IPS-20b (cell line): ENCODE results near the gene ANGPTL8.
A peak's percentile ranks its signal among the peaks of the same experiment; 100 is the strongest.

ENCODE experiments used
- H3K27ac ChIP-seq: one replicate; pipeline ENCODE4 v1.5.1; 2013; ENCODE audit warnings: low read length
- H3K27me3 ChIP-seq: 2 replicates; pipeline ENCODE4 v1.6.1; 2013; ENCODE audit warnings: mild to moderate bottlenecking, low read length, inconsistent platforms; ENCODE audit not compliant: insufficient read depth
- H3K36me3 ChIP-seq: 2 replicates; pipeline ENCODE4 v1.6.1; 2013; ENCODE audit warnings: low read depth, mild to moderate bottlenecking, inconsistent platforms, low read length, moderate library complexity; ENCODE audit not compliant: insufficient read depth
- H3K4me1 ChIP-seq: 2 replicates; pipeline ENCODE4 v1.6.1; 2013; ENCODE audit warnings: mild to moderate bottlenecking, control low read depth, inconsistent platforms, low read length, moderate library complexity; ENCODE audit not compliant: insufficient read depth
- H3K4me3 ChIP-seq: 2 replicates; pipeline ENCODE4 v1.5.1; 2013; ENCODE audit warnings: mild to moderate bottlenecking, low read length, inconsistent platforms
- H3K9ac ChIP-seq: 2 replicates; pipeline ENCODE4 v1.6.1; 2013; ENCODE audit warnings: low read depth, mild to moderate bottlenecking, inconsistent platforms, low read length, moderate library complexity
- H3K9me3 ChIP-seq: 2 replicates; pipeline ENCODE4 v1.6.1; 2013; ENCODE audit warnings: mild to moderate bottlenecking, low read depth, low read length, inconsistent platforms; ENCODE audit not compliant: insufficient read depth

Gene ANGPTL8

DNA sequence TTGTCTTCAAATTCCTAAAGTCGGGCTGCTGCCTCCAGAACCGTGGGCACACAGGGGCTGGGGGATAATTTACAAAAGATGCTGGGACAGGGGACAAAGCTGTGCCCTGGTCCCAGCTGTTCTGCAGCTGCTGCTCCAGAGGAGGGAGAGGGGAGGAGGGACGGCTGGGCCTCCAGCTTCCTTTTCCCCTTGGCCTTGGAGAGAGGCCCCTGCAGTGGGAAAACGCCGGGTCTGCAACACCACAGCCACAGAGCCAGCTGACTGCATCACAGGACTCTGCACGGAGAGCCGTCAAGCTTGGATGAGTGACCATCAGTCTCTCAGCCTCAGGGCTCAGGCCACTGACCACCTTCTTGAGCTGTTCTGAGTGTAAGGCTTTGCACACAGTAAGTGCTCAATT is 16.8 kb downstream of the ANGPTL8 start:
- Histone ChIP-seq H3K9me3 (no peaks in the 10 kb centered on the region), H3K36me3 (peaks cover 14% of the 10 kb centered on the region), H3K9ac (no peak overlapping the region), H3K4me1 (no peaks in the 10 kb centered on the region), H3K27me3 (no peaks in the 10 kb centered on the region), H3K27ac (no peak overlapping the region), H3K4me3 (no peak overlapping the region)

DNA sequence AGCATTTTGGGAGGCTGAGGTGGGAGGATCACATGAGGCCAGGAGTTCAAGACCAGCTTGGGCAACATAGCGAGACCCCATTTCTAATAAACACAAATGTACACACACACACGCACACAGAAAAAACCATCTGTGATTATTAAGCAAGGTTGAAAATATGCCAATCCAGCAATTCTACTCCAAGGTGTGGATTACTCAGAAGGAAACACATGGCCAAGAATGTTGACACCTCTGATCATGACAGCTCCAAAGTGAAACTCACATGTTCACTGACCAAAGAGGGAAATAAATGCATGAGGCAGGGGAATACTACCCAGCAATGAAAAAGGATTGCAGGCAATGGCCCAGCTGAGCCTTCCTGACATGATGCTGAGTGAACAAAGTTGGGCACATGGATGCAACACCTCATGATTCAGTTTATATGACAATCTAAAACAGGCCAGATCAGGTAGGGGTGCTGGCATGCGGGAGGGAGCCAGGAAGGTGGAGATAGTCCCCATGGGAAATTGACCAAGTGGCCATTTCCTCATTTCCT is 18.5 kb downstream of the ANGPTL8 start:
- Histone ChIP-seq H3K4me3 (no peak overlapping the region), H3K9me3 (no peaks in the 10 kb centered on the region), H3K27ac (no peak overlapping the region), H3K4me1 (no peaks in the 10 kb centered on the region), H3K36me3 (no peaks in the 10 kb centered on the region), H3K9ac (no peak overlapping the region), H3K27me3 (no peaks in the 10 kb centered on the region)

DNA sequence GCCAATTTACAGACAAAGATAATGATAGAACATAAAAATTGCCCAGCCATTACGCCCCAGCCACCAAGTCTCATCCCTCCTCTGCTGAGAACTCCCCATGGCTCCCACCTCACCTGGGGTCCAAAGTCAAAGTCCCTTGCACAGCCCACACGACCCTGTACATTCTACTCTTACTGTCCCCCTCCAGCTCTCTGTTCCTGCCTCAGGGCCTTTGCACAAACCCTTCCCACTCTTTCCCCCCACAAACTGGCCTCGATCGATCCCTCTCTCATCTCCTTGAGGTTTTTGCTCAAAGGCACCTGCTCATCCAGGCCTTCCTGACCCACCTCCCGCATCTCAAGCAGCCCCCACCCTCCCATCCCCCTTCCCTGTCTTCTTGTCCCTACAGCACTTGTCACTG is 21.6 kb downstream of the ANGPTL8 start:
- Histone ChIP-seq H3K27me3 (no peaks in the 10 kb centered on the region), H3K27ac (no peak overlapping the region), H3K4me1 (no peaks in the 10 kb centered on the region), H3K36me3 (no peaks in the 10 kb centered on the region), H3K9me3 (no peaks in the 10 kb centered on the region), H3K9ac (no peak overlapping the region), H3K4me3 (peak overlapping the region; percentile 84; the same call in 1 of the 2 replicates)

DNA sequence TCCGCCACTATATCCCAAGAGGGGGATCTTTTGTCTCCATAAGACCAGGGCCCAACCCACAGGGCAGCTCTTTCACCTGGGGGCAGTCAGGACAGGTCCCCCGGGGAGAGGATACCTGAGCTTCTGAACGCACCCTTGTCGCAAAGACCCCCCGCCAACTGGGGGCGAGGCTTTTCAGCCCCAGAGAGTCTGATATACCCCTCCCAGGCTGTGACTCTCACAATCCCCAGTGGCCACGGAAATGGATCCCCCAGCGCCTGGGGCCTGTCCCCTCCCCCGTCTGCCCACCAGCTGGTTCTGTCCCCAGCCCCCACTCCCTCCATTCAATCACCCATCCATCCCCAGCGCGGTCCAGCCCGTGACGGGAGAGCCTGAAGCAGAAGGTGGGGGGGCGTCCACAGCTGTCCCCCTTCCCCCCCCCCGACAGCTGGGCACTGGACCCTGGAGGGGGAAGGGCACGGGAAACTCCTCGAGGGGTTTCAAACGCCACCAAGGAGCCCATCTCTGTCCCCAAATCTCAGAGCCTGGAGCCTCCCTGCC is 22.1 kb downstream of the ANGPTL8 start:
- H3K4me3 ChIP-seq = peak overlapping the region; percentile 84
- H3K36me3 ChIP-seq = no peaks in the 10 kb centered on the region
- peak overlapping the region; percentile 77 for H3K9ac ChIP-seq
- H3K27me3 ChIP-seq = no peaks in the 10 kb centered on the region
- H3K9me3 ChIP-seq = no peaks in the 10 kb centered on the region
- no peak overlapping the region for H3K27ac ChIP-seq
- H3K4me1 ChIP-seq = no peaks in the 10 kb centered on the region

DNA sequence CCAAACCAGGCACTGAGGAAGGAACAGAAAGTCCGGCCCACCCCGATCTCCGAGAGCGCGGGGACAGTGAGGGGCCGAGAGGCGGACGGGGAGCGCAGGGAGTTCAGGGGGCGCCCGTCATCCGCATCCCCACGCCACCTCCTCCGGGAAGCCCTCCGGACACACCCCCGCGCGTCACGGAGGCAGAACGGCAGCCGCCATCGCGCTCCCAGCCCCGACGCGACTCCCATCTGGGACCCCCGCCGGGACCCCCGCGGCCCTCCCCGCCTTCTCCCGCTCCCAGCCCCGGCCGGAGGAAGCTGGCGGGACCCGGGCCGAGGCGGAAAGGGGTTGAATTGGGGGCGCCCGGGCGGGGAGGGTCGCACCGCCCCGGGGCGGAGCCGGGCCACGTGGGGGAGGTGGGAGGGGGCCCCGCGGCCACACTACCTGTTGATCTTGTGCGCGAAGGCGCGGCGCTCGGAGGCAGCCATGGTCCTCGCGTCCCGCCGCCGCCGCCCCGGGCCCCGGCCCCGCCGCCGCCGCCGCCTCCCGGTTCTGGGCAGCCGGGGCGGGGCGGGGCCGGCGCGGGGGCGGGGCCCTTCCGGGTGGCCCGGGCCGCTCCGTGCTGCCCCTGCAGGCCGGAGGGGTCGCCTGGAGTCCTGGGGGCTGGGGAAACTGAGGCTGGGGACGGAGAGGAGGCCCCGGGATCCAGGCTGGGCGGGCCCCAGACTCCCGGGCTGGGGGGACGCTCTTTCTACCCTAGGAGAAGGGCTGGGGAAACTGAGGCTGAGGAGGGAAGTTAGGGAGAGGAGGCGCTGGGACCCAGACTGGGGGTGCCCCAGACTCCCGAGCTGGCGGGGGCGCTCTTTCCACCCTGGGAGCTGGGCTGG is 22.8 kb downstream of the ANGPTL8 start, which contains the start of gene DOCK6:
Gene DOCK6, minus strand, starts transcription at position 554 of the 869 bp plus-strand sequence. Its CDS starts 84 bp downstream, at position 470.
- H3K9me3 ChIP-seq = no peaks in the 10 kb centered on the region
- H3K27ac ChIP-seq = no peak within 1 kb of the TSS
- H3K9ac ChIP-seq = peak within 1 kb of the TSS; percentile 77
- peak within 1 kb of the TSS; percentile 84 for H3K4me3 ChIP-seq
- no peaks in the 10 kb centered on the region for H3K27me3 ChIP-seq
- H3K4me1 ChIP-seq = no peaks in the 10 kb centered on the region
- H3K36me3 ChIP-seq = no peaks in the 10 kb centered on the region

DNA sequence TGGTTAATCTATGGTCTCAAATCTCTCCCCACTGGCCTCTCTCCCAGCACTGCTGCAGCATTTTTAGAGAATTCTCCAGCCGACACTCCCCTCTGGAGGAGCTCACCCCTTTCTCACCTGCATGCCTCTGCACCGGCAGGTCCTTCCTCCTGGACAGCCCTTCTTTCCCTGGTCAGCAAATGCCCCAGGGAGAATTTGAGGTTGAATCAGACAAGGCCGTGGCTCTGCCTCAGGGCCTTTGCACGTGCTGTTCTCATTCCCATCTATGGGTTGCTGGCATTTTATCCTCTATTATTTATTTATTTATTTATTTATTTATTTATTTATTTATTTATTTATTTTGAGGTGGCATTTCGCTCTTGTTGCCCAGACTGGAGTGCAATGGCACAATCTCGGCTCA is 24.3 kb downstream of the ANGPTL8 start:
- Histone ChIP-seq H3K9ac (no peak overlapping the region), H3K27me3 (no peaks in the 10 kb centered on the region), H3K4me1 (no peaks in the 10 kb centered on the region)

DNA sequence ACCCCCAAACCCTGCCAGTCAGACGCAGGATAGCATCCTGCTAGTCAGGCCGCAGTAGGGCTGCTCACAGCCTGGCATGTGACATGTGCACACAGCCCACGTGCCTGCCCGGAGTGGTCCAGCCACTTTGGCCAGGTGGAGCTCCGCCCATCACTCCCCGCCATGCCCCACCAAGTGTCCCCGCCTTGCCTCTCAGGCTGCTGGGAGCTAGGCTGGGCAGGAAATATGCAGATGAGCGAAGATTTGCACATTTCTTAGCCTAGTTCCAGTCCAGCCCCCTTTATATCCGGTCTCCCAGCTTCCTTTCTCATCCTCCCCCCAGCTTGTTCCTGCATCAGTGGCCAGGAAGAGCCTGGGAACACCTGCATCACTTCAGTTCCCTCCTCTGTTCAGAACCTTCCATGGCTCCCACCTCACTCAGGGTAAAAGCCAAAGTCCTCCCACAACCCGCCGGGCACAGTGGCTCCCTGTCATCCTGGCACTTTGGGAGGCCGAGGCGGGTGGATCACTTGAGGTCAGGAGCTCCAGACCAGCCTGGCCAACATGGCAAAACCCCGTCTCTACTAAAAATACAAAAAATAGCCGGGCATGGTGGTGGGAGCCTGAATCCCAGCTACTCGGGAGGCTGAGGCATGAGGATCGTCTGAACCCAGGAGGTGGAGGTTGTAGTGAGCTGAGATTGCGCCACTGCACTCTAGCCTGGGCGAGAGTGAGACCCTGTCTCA is 25.2 kb downstream of the ANGPTL8 start:
- Histone ChIP-seq H3K9ac (no peak overlapping the region), H3K27me3 (no peaks in the 10 kb centered on the region), H3K4me3 (no peak overlapping the region), H3K9me3 (no peaks in the 10 kb centered on the region), H3K4me1 (no peaks in the 10 kb centered on the region), H3K27ac (no peak overlapping the region), H3K36me3 (no peaks in the 10 kb centered on the region)

More for the DNA sequence above, 24.3 kb downstream of the ANGPTL8 start:
- H3K9me3 ChIP-seq = no peaks in the 10 kb centered on the region
- H3K4me3 ChIP-seq = no peak overlapping the region
- no peaks in the 10 kb centered on the region for H3K36me3 ChIP-seq
- no peak overlapping the region for H3K27ac ChIP-seq

DNA sequence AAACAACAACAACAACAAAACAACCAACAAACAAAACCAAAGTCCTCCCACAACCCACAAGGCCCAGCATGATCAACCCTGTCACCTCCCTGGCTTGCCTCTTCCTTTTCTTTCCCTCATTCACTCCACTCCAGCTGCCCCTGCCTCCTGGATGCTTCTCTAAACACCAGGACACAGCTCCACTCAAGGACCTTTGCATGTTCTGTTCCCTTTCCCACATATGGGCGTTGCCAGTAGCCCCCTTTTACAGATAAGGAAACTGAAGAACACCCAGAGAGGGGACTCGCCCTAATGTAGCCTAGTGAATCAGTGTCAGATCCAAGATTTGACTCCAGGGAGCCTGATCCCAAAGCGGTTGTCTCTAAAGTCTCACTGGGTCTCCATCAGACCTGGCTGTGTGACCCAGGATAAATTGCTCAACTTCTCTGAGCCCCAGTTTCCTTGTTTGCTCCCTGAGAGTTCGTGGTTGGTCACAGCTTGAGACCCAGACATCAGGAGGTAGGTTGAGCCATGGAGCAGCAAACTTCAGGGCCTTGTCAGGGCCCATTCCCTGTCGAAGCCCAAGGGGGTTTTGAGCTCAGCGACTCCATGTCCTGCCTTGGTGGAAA is 25.9 kb downstream of the ANGPTL8 start:
- Histone ChIP-seq H3K9me3 (no peaks in the 10 kb centered on the region), H3K9ac (no peak overlapping the region), H3K4me1 (no peaks in the 10 kb centered on the region), H3K4me3 (no peak overlapping the region), H3K27me3 (no peaks in the 10 kb centered on the region), H3K27ac (no peak overlapping the region), H3K36me3 (no peaks in the 10 kb centered on the region)

DNA sequence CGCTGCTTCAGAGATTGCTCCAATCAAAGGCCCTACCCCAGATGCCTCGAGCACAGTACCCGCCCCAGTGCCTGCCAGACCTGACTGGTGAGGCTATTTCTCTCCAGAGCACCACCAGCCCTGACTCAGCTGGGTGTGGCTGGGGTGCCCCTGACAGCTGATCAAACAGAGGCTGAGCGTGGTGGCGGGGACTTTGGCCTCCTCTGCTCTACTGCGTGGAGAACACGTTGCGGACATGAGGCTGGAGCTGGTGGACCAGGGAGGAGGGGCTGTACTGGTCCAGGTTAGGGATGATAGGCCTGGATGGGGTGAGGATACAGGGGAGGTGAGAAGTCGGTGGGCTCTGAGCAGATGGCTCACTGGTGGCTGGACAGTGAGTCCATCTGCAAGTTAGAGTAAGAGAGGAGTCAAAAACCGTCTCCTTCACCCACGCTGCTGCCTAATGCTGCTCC is 26.4 kb downstream of the ANGPTL8 start:
- Histone ChIP-seq H3K27ac (no peak overlapping the region), H3K9me3 (no peaks in the 10 kb centered on the region), H3K27me3 (no peaks in the 10 kb centered on the region), H3K9ac (no peak overlapping the region), H3K4me1 (no peaks in the 10 kb centered on the region), H3K36me3 (no peaks in the 10 kb centered on the region), H3K4me3 (no peak overlapping the region)

DNA sequence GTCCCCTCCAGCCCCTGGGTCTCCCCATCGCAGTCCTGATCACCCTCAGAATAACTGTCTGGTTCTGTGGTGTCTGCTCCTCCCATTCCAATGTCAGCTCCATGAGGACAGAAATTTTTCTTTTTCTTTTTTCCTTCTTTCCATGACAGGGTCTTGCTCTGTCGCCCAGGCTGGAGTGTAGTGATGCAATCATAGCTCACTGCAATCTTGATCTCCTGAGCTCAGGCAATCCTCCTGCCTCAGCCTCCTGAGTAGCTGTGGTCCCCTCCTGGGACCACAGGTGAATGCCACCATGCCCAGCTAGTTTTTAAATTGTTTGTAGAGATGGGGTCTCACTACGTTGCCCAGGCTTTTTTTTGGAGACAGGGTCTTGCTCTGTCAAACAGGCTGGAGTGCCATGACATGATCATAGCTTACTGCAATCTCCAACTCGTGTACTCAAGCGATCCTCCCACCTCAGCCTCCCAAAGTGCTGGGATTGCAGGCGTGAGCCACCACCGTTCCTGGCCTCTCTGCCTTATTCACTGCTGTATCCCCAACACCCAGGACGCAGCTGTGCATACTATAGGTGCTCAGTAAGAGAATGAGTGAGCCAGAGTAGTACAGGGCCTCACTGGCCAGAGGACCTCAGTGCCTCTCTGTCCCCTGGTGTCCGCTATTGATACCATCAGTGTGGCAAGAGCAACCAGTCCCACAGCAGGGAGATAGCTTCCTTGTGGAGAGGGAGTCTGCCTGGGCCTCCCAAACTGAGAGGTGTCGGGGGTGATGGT is 28.1 kb downstream of the ANGPTL8 start:
- Histone ChIP-seq H3K9me3 (no peaks in the 10 kb centered on the region), H3K36me3 (no peaks in the 10 kb centered on the region), H3K4me1 (no peaks in the 10 kb centered on the region), H3K9ac (no peak overlapping the region), H3K27me3 (no peaks in the 10 kb centered on the region), H3K27ac (no peak overlapping the region), H3K4me3 (no peak overlapping the region)
